GM19035 (cell line): ENCODE results near the gene TRIM7.
A peak's percentile ranks its signal among the peaks of the same experiment; 100 is the strongest.
"Not testable (repeated sequence)": the region's sequence is repeated elsewhere in the genome, so short reads cannot be mapped to it uniquely, and the experiment has no call there.

Source experiments
- ATAC-seq: cut with Tn5 transposase; IDR thresholded peaks from one replicate; pipeline ENCODE4 v1.9.1; 2021; ENCODE audit not compliant: unreplicated experiment

TRIM7 gene

DNA sequence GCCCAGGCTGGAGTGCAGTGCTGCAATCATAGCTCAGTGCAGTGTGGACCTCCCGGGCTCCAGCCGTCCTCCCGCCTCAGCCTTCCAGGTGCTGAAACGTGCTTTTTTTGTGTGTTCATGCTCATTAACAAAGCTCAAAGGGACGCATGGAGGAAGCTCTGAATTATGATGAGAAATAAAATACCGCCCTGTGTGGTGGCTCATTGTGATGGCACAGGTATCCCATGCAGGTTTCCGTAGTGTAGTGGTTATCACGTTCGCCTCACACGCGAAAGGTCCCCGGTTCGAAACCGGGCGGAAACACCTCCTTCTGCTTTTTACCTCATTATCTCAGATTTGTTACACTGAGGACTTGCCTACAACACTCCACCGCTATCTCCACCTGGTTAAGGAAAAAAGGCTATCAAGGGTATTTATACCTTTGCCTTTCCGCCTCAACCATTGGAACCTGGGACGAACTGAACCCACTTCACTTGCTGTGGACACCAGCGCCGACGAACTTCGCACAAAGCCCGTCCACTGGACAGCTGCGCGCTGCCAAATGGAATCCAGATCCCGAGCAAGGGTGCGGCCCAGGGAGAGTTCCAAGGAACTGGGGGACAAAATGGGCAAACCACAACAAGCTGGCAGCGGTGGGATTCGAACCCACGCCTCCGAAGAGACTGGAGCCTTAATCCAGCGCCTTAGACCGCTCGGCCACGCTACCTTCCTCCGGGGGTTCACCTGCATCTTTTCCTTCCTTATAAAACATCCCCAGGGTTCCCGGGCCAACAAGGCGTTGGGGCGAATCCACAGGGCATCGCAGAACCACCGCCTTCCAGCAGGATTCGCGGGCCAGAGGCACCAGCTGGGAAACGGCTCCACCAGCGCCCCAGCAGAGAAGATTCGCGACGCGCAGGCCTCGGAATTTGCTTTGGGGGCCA is 31.3 kb downstream of the TRIM7 start:
- peak; percentile 62 for ATAC-seq

DNA sequence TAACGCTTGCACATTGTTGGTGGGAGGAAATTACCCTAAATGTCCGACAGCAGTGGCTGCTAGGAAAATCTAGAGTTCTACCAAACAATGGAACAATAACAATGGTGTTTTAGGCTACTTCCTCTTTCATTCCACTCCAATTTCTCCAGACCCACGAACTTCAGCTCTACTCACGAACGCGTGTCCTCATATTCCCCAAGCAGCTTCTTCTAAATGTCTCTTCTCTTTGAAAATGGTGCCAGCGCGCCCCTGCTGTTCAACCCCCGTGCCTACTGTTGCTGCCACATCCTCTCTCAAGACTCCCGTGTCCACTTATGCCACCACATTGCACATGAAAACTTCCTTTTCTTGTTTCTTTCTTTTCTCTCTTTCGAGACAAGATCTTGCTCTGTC is 32.0 kb downstream of the TRIM7 start:
- ATAC-seq, result peak; percentile 47

DNA sequence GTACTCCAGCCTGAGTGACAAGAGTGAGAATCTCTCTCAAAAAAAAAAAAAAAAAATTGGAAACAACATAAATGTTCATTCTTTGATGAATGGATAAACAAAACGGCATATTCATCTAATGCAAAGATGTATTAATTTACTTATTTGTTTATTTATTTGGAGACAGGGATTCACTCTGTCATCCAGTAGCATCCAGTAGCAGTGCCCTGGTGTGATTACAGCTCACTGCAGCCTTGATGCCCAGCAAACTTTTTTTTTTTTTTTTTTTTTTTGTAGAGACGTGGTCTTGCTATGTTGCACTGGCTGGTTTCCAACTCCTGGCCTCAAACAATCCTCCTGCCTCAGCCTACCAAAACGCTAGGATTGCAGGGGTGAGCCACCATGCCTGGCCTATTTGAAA is 33.2 kb downstream of the TRIM7 start:
- no peak for ATAC-seq

DNA sequence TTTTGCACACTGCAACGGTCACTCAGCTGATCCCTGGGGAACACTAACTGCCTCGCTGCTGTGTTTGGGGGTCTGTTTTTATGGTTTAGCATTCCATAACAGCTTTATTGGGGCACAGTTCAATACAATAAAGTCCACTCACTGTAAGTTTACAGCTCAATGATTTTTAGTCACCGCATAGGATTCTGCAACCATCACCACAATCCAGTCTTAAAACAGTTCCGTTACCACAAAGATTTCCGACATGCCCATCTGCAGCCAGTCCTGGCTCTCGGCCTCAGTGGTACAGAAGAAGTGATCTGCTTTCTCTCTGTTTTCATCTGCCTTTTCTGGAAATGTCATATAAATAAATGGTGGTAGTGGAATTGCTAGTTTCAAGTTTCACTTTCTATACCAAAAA is 34.0 kb downstream of the TRIM7 start:
- ATAC-seq, result no peak

DNA sequence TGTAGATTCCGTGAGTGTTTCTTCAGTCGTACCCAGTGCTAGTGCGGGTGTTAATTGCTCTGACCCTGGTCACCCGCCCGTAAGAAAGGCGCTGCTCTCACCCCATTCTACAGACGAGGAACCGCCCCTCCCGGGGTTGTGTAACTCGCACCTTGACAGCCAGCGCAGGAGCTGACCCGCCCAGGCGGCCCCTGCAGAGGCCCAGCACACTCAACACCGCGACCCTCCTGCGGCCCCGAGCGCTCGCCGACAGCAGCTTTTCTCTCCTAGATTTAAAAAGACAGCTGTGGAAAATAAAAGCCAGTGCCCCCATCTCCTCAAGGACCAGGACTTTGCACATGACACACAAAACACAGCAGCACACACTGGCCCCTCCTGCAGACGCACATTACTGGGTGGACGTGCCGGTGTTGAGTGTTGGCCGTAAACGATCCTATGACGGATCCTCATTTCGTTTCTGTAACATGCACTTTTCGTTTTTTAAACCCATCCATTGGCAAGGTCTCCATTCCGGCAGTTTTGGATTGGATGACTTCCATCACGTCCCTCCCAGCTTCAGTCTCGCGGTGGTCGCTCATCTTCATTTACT is 34.7 kb downstream of the TRIM7 start:
- ATAC-seq, result no peak

DNA sequence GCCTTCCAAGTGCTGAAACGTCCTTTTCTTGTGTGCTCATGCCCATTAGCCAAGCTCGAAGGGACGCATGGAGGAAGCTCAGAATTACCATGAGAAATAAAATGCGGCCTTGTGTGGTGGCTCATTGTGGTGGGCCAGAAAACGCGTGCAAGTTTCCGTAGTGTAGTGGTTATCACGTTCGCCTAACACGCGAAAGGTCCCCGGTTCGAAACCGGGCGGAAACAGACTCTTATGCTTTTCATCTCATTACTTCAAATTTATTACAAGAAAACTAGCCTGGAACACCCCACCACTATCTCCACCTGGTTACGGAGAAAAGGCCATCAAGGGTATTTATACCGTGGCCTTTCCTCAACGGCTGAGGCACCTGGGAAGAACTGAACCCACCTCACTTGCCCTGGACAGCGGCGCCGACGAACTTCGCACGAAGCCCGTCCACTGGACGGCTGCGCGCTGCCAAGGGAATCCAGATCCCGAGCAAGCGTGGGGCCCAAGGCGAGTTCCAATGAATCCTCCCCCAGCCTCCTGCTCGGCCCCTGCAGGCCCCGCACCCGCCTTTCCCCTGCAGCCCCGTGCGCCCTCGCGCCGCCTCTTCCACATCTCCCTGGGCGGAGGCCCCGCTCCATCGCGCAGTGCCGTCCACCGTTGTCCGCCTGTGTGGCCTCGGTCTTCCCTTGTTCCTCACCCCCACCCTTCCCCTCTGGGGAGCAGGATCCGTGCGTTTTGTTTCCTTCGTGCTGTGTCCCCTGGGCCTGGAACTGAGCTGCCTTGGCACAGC is 35.3 kb downstream of the TRIM7 start:
- ATAC-seq, result not testable (repeated sequence)

DNA sequence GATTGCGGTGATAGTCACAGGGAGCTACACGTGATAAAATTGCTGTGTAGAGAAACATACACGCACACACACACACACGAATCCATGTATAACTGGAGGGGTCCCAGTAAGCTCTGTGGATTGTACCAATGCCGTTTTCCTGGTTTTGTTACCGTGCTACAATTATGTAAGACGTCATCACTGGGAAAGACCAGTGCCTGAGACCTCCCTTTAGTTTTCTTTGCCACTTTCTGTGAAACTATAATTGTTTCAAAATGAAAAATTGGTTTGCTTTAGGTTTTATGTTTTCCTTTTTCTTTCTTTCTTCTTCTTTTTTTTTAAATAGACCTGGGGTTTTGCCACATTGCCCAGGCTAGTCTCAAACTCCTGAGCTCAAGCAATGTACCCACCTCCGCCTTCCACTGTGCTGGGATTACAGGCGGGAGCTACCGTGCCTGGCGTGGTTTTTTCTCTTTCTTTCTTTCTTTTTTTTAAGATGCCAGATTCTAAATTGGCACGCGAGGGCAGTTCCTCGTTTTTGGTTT is 36.3 kb downstream of the TRIM7 start:
- no peak for ATAC-seq

DNA sequence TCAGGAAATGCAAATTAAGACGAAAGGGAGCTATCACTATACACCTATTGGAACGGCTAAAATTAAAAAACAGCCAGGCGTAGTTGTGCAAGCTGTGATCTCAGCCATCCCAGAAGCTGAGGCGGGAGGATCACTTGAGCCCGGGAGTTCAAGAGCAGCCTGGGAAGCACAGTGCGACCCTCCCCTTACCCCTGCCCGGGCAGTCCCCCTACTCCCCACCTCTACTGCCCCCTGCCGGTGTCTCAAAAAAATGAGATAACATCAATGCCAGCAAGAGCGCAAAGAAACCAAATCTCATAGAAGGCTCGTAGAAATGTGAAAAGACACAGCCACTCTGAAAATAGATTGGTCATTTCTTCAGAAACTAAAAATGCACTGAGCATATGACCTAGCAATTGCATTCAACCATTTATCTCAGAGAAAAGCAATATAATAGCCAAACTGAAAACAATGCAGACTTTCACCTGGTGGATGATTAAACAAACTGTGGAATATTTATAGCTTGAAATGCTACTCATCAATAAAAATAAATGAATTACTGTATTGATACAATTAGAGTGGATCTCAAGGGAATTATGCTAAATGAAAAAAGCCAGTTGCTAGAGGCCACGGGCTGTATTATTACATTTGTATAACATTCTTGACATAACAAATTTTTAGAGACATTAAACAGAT is 37.0 kb downstream of the TRIM7 start:
- no peak for ATAC-seq

DNA sequence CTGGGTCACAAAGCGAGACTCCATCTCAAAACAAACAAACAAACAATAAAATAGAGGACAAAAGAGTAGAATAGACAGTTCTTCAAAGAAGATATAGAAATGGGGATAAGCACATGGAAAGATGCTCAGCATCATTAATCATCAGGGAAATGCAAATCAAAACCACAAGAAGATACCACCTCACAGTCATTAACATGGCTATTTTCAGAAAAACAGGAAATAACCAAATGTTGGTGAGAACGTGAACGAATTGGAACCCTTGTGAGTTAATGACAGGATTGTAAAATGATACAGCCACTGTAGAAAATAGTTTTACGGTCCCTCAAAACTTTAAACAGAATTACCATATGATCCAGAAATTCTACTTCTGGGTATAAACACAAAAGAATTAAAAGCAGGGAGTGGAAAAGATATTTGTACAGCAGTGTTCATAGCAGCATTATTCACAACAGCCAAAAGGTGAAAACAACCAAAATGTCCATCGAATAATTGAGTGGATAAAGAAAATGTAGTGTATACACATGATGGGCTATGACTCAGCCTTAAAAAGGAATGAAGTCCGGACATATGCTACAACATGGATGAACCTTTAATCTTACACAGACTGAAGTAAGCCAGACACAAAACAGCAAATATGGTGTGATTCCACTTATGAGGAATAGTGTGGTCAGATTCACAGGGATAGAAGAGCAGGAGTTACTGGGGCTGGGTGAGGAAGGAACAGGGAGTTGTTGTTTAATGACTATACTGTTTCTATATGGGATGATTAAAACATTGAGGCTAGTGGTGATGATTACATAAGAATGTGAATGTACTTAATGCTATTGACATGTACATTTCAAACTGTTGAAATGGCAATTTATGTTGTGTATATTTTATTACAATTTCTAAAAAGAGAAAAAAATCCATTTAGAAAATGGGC is 37.9 kb downstream of the TRIM7 start:
- no peak for ATAC-seq

DNA sequence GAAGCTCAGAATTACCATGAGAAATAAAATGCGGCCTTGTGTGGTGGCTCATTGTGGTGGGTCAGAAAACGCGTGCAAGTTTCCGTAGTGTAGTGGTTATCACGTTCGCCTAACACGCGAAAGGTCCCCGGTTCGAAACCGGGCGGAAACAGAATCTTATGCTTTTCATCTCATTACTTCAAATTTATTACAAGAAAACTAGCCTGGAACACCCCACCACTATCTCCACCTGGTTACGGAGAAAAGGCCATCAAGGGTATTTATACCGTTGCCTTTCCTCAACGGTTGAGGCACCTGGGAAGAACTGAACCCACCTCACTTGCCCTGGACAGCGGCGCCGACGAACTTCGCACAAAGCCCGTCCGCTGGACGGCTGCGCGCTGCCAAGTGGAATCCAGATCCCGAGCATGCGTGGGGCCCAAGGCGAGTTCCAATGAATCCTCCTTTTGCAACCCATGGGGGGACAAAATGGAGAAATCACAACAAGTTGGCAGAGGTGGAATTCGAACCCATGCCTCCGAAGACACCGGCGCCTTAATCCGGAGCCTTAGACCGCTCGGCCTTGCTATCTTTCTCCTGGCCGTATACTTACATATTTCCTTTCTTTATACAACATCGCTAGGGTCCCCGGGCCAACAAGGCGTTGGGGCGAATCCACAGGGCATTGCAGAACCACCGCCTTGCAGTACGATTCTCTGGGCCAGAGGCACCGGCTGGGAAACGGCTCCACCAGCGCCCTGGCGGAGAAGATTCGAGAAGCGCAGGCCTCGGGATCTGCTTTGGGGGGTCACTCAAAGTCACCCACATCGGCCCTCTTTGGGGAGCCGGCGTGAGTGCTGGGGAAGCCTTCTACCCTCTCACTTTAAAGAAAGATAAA is 40.7 kb downstream of the TRIM7 start:
- ATAC-seq, result no peak

DNA sequence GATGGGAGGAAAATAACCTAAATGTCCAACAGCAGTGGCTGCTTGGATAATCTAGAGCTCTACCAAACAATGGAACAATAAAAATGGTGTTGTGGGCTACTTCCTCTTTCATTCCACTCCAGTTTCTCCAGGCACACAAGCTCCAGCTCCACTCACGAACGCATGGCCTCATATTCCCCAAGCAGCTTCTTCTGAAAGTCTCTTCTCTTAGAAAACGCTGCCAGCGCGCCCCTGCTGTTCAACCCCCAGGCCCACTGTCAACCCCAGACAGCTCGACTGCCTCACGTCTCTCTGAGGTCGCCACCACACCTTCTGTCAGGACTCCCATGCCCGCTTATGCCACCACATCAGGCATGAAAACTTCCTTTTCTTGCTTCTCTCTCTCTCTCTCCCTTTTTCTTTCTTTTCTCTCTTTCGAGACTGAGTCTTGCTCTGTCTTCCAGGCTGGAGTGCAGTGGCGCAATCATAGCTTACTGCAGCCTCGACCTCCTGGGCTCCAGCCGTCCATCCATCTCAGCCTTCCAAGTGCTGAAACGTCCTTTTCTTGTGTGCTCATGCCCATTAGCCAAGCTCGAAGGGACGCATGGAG is 41.4 kb downstream of the TRIM7 start:
- ATAC-seq, result no peak

DNA sequence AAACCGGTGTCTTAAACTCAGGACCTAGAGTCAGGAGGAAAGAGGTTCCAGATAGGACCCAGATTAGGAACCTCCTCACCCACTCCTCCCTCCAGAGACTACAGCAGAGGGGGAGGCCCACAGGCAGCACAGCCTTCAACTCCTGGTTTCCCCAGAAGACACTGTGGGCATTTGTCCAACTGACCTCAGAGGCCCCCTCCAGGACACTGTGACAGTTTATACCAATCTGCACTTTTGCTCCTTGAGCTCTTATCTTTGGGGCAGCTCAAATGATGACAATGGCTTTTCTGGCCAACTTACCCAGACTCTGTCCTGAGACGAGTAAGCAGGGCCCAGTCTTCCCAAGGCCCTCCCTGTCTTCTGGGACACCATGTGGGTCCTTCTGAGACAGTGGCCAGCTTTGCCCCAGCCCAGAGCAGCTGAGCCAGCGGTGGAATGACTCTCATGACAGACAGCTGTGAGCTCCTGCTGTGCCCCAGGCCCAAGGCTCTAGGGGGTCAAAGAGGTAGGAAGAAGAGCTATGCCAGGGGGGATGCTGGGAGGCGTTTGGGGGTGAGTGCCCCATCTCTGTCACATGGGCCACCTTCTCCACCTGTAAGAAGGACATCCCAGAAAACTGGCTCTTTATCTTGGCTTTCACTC is 43.3 kb downstream of the TRIM7 start:
- ATAC-seq, result no peak

DNA sequence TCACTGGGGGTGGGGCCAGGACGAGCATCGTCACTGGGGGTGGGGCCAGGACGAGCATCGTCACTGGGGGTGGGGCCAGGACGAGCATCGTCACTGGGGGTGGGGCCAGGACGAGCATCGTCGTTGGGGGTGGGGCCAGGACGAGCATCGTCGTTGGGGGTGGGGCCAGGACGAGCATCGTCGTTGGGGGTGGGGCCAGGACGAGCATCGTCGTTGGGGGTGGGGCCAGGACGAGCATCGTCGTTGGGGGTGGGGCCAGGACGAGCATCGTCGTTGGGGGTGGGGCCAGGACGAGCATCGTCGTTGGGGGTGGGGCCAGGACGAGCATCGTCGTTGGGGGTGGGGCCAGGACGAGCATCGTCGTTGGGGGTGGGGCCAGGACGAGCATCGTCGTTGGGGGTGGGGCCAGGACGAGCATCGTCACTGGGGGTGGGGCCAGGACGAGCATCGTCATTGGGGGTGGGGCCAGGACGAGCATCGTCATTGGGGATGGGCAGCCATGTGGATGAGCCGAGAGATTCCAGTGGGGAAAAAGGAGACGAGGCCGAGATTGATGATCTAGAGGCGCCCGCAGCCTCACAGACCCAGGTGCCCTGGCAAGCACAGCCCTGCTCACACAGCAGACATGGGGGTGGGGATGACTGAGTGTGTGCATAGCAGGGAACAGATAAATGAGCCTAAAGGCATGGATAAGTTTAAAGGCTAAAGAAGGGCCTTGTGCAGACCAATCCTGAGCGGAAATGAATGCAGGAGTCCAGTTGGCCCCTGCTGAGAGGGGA is 44.1 kb downstream of the TRIM7 start:
- not testable (repeated sequence) for ATAC-seq

DNA sequence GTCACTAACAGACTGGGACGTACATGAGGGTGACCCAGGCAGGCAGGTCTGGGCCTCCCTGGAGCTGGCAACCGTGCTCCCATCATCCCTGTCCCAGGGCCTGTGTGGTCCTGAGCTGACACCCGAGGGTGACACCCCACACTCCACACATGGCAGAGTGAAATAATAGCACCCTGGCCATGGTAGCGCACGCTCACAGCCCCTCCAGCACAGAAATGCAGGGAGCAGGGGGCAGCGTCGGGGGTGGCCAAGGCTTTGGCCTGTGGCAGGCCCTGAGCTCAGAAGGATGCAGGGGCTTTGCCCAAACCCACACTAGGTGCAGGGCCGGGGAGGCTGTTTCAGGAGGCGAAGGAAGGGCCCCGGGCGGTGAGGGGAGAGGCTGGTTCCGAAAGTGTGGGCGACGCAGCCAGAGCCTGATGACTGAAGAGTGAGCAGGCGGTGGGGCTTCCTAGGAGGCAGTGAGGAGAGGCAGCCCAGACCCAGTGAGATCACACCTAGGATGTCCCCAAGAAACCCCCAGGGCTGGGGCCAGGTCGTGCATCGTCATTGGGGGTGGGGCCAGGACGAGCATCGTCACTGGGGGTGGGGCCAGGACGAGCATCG is 44.7 kb downstream of the TRIM7 start:
- peak; percentile 70 for ATAC-seq

DNA sequence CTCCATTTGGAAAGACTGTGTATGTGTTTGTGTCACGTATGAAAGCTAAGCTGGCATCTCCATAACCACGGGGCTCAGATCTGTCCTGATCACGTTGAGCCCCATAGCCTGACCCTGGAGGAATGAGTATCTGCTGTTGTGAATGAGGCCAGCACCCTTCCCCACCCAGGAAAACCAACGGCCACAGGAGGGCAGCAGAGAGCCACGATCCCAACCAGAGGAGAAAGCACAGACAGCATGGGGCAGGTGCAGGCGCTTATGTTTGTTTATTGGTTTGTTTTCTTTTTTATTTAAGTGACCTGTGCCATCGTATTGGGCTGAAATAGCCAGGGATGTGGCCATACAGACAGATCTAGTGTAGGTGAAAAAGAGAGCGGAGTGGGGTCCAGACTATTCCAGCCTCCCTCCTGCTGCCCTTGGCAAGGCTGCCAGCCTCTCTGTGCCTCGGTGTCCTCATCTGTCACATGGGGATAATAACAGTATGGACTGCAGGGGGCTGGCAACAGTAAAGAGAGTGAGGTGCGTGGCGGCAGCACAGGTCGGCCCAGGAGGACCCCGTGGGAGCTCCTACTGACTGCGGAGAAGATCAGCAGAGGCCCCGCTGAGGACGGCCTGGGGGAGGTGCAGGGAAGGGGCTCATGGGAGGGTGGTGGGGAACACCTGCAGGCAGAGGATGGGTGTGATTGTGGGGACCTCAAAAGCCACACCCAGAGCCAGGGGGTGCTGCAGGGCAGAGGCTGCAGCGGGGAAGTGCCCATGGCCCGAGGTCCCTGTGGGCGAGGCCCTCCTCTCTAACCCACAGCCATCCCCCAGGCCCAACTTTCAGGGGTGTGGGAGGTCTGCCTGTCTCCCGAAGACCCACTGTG is 45.5 kb downstream of the TRIM7 start:
- ATAC-seq, result peak; percentile 62

DNA sequence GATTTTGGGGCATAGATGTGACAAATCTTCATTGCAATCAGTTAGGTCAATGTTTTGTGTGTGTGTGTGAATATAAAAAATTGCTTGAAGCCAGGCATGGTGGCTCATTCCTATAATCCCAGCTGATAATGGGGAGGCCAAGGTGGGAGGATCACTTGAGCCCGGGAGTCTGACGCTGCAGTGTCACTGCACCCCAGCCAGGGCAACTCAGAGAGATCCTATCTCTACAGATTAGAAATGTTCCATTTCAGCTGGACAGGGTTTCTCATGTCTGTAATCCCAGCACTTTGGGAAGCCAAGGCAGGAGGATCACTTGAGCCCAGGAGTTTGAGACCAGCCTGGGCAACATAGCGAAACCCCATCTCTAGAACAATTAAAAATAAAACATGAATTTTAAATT is 46.1 kb downstream of the TRIM7 start:
- ATAC-seq, result no peak
